ENCODE results near the gene PHYKPL. TPM values are rescaled to one million over a fixed set of nuclear protein-coding genes. Genes with fewer than 3 reads are reported as not detected.
"Not testable (repeated sequence)": the region's sequence is repeated elsewhere in the genome, so short reads cannot be mapped to it uniquely, and the experiment has no call there.

Gene PHYKPL
- total and polyA plus RNA-seq, 11 donors, result 21.3 to 56.2 (median 38.6) TPM

- no peaks in the 10 kb centered on the region for H3K9me3 ChIP-seq
- no peak for TF ChIP-seq CTCF (IDR thresholded peaks at IDR 0.05)
- TF ChIP-seq POLR2A (IDR thresholded peaks at IDR 0.05), result no peak
- intact Hi-C loops (cut with DNase I), result no loop called here
- H3K27me3 ChIP-seq, result no peaks in the 10 kb centered on the region
- no peaks in the 10 kb centered on the region for H3K4me1 ChIP-seq
- ATAC-seq, result no peak
- no peak overlapping the region for H3K27ac ChIP-seq
- H3K36me3 ChIP-seq, result no peaks in the 10 kb centered on the region
- 89 to 94% (median 90%) methylated on average over 4 of the region's 4 CpGs for WGBS, 4 donors
- no peak overlapping the region for H3K4me3 ChIP-seq
- no peak for DNase-seq
These were observed 25.0 kb upstream of the PHYKPL start for GRCh38 chr5:178257650-178258049.

GRCh38 chr5:178256746-178257145 is 24.1 kb upstream of the PHYKPL start:
- no peaks in the 10 kb centered on the region for H3K27me3 ChIP-seq

GRCh38 chr5:178253632-178254031 is 21.0 kb upstream of the PHYKPL start:
- ATAC-seq; H3K4me3 ChIP-seq; H3K36me3 ChIP-seq; H3K27me3 ChIP-seq; intact Hi-C loops (cut with DNase I); H3K27ac ChIP-seq; H3K9me3 ChIP-seq: not testable (repeated sequence)
- H3K4me1 ChIP-seq, result peaks cover 0 to 12% (median 0%) of the 10 kb centered on the region in 12 donors
- 92 to 95% (median 92%) methylated on average over 18 of the region's 18 CpGs for WGBS, 4 donors
- DNase-seq, result peak in 1 of 5 donors; percentile 48

More at GRCh38 chr5:178256746-178257145, 24.1 kb upstream of the PHYKPL start:
- H3K4me1 ChIP-seq, result no peaks in the 10 kb centered on the region
- H3K4me3 ChIP-seq, result no peak overlapping the region
- TF ChIP-seq POLR2A (IDR thresholded peaks at IDR 0.05) (no peak), CTCF (IDR thresholded peaks at IDR 0.05) (no peak)
- DNase-seq (peak in 1 of 5 donors; percentile 58), ATAC-seq (no peak)
- WGBS, 4 donors, result 80 to 88% (median 83%) methylated on average over 16 to 19 of the region's 19 CpGs
- H3K9me3 ChIP-seq, result no peaks in the 10 kb centered on the region
- H3K27ac ChIP-seq, result no peak overlapping the region
- intact Hi-C loops (cut with DNase I), result no loop called here
- H3K36me3 ChIP-seq, result no peaks in the 10 kb centered on the region

GRCh38 chr5:178252258-178252657 is 19.7 kb upstream of the PHYKPL start:
- peaks cover 0 to 12% (median 0%) of the 10 kb centered on the region in 12 donors for H3K4me1 ChIP-seq
- H3K36me3 ChIP-seq, result no peaks in the 10 kb centered on the region
- no peaks in the 10 kb centered on the region for H3K9me3 ChIP-seq
- intact Hi-C loops (cut with DNase I), result no loop called here
- H3K27ac ChIP-seq, result no peak overlapping the region
- no peak overlapping the region for H3K4me3 ChIP-seq
- TF ChIP-seq CTCF (IDR thresholded peaks at IDR 0.05), result no peak
- TF ChIP-seq POLR2A (IDR thresholded peaks at IDR 0.05), result no peak
- WGBS, 4 donors, result 58 to 63% (median 59%) methylated on average over 8 of the region's 8 CpGs
- no peak for DNase-seq
- H3K27me3 ChIP-seq, result no peaks in the 10 kb centered on the region
- no peak for ATAC-seq

GRCh38 chr5:178250263-178250662 is 17.7 kb upstream of the PHYKPL start:
- peak overlapping the region in 1 of 12 donors; percentile 29 for H3K27ac ChIP-seq
- 45 to 75% (median 61%) methylated on average over 6 of the region's 6 CpGs for WGBS, 4 donors
- H3K4me1 ChIP-seq, result peaks cover 0 to 12% (median 0%) of the 10 kb centered on the region in 12 donors
- no peaks in the 10 kb centered on the region for H3K27me3 ChIP-seq
- intact Hi-C loops (cut with DNase I), result no loop called here
- ATAC-seq (peak; percentile 11 to 48 (median 28)), DNase-seq (no peak)
- H3K4me3 ChIP-seq, result no peak overlapping the region
- TF ChIP-seq CTCF (IDR thresholded peaks at IDR 0.05), result no peak
- no peak for TF ChIP-seq POLR2A (IDR thresholded peaks at IDR 0.05)
- no peaks in the 10 kb centered on the region for H3K9me3 ChIP-seq
- H3K36me3 ChIP-seq, result no peaks in the 10 kb centered on the region
